ENCODE data around the gene GLI1. TPM values are rescaled to one million over a fixed set of nuclear protein-coding genes. Genes with fewer than 3 reads are reported as not detected.
A peak's percentile ranks its signal among the peaks of the same experiment; 100 is the strongest.

GLI1 gene
- total RNA-seq, 1 donor from 2014 or later = 0.26 TPM

DNA sequence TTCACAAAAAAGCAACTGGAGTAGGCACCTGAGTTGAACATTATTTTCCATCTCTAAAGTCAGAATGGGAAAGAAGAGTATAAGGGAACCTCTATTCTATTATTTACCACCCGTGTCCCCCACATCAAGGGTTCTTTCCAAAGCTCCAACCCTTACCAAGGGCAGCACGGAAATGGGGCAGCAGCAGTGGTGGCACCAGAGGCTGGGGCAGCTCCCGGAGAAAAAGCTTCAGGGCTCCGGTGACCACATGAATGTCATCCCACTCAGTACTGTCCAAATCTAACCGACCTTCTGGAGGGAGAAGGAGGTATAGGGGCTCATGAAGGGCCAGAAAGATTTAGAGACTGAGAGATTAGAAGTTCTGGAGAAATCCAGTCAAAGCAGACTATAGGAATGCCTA is 14.3 kb downstream of the GLI1 start:
- no peak overlapping the region for H3K4me3 ChIP-seq (ENCODE audit: low read depth, low read length)
- no peak for FAIRE-seq
- DNase-seq (ENCODE audit: low read depth) = no peak
- H3K27me3 ChIP-seq (ENCODE audit: control insufficient read depth, insufficient read depth, low read length) = peaks cover 39% of the 10 kb centered on the region
- no peaks in the 10 kb centered on the region for H3K36me3 ChIP-seq (ENCODE audit: control insufficient read depth, insufficient read depth, low read length)
- TF ChIP-seq, protein P1, sequence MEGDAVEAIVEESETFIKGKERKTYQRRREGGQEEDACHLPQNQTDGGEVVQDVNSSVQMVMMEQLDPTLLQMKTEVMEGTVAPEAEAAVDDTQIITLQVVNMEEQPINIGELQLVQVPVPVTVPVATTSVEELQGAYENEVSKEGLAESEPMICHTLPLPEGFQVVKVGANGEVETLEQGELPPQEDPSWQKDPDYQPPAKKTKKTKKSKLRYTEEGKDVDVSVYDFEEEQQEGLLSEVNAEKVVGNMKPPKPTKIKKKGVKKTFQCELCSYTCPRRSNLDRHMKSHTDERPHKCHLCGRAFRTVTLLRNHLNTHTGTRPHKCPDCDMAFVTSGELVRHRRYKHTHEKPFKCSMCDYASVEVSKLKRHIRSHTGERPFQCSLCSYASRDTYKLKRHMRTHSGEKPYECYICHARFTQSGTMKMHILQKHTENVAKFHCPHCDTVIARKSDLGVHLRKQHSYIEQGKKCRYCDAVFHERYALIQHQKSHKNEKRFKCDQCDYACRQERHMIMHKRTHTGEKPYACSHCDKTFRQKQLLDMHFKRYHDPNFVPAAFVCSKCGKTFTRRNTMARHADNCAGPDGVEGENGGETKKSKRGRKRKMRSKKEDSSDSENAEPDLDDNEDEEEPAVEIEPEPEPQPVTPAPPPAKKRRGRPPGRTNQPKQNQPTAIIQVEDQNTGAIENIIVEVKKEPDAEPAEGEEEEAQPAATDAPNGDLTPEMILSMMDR (IDR thresholded peaks at IDR 0.05; ENCODE audit: insufficient read depth, low read length, severe bottlenecking) = no peak

DNA sequence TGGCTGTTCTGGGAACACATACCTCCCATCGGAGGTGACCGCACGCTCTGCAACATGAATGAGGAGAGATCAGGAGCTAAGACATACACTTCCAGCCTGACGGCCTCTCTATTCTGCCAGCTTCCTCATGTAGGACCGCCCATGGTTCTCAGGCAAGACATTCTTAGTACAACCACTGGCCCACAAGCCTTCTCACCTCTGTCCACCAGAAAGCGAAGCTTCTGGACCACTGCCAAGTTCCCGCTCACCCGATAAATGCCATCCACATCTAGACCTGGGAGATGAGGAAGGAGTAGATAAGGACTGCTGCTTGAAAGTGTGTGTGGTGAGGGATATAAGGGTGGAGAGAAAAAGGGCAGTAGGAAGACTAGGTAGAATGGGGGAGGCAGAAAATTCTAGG is 14.8 kb downstream of the GLI1 start:
- H3K27me3 ChIP-seq (ENCODE audit: control insufficient read depth, insufficient read depth, low read length) = peaks cover 39% of the 10 kb centered on the region
- FAIRE-seq (no peak), DNase-seq (ENCODE audit: low read depth) (no peak)
- no peak overlapping the region for H3K4me3 ChIP-seq (ENCODE audit: low read depth, low read length)
- no peaks in the 10 kb centered on the region for H3K36me3 ChIP-seq (ENCODE audit: control insufficient read depth, insufficient read depth, low read length)
- TF ChIP-seq, protein P1 (IDR thresholded peaks at IDR 0.05; ENCODE audit: insufficient read depth, low read length, severe bottlenecking) = no peak

GRCh38 chr12:57474862-57475261 is 15.3 kb downstream of the GLI1 start:
- H3K27me3 ChIP-seq (ENCODE audit: control insufficient read depth, insufficient read depth, low read length) = peaks cover 39% of the 10 kb centered on the region
- no peak overlapping the region for H3K4me3 ChIP-seq (ENCODE audit: low read depth, low read length)
- no peaks in the 10 kb centered on the region for H3K36me3 ChIP-seq (ENCODE audit: control insufficient read depth, insufficient read depth, low read length)
- FAIRE-seq (no peak), DNase-seq (ENCODE audit: low read depth) (no peak)
- TF ChIP-seq, protein P1 (IDR thresholded peaks at IDR 0.05; ENCODE audit: insufficient read depth, low read length, severe bottlenecking) = no peak

GRCh38 chr12:57475271-57476161 is 15.9 kb downstream of the GLI1 start:
- DNase-seq (ENCODE audit: low read depth) (no peak), FAIRE-seq (no peak)
- TF ChIP-seq, protein P1 (IDR thresholded peaks at IDR 0.05; ENCODE audit: insufficient read depth, low read length, severe bottlenecking) = no peak
- peak overlapping the region; percentile 16 for H3K4me3 ChIP-seq (ENCODE audit: low read depth, low read length)
- H3K36me3 ChIP-seq (ENCODE audit: control insufficient read depth, insufficient read depth, low read length) = no peaks in the 10 kb centered on the region
- H3K27me3 ChIP-seq (ENCODE audit: control insufficient read depth, insufficient read depth, low read length) = peaks cover 40% of the 10 kb centered on the region

GRCh38 chr12:57476162-57476992 is 16.8 kb downstream of the GLI1 start:
- H3K36me3 ChIP-seq (ENCODE audit: control insufficient read depth, insufficient read depth, low read length) = no peaks in the 10 kb centered on the region
- FAIRE-seq (no peak), DNase-seq (ENCODE audit: low read depth) (no peak)
- peaks cover 42% of the 10 kb centered on the region for H3K27me3 ChIP-seq (ENCODE audit: control insufficient read depth, insufficient read depth, low read length)
- TF ChIP-seq, protein P1 (IDR thresholded peaks at IDR 0.05; ENCODE audit: insufficient read depth, low read length, severe bottlenecking) = peak; percentile 21
- H3K4me3 ChIP-seq (ENCODE audit: low read depth, low read length) = peak overlapping the region; percentile 16
